T47D (cell line): Measurements from ENCODE around the gene DOCK2.
"Not testable (repeated sequence)": the region's sequence is repeated elsewhere in the genome, so short reads cannot be mapped to it uniquely, and the experiment has no call there.

Source experiments
- DNase-seq, 2 experiments: peaks; one replicate each; pipeline versions ENCODE4 v3.0.0 to v3.0.0-alpha.2; 2011 to 2012; ENCODE audit warnings: low read depth in 1 of 2, low spot score in 1 of 2
- JUND ChIP-seq: IDR thresholded peaks from 2 replicates; pipeline ENCODE4 v1.6.1; 2012; ENCODE audit warnings: low read depth
- in situ Hi-C: cut with HindIII; loops from 2 replicates; pipeline ENCODE4 v1.10.0; 2016; ENCODE audit warnings: low sequenced_read_pairs, low pct_unique_long_range_greater_than_20kb

Gene DOCK2

DNA sequence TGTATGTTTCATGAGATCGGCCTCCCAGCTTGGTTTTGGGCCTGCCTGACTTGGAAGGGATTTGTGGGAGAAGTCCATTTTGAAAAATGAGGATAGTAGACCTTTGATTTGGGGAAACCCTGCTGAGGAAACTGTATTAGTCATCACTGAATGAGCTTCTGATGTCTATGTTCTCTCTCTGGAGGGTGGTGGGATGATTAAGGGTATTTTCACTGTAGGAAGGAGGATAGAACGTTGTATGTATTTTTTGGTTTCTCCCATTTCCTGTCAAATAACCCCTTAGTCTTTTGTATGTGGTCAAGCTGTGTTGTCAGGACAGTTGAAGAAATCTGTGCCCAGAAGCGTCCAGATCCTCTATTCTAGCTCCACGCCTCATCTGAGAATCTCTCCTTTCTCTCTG lies 191.3 kb downstream of the DOCK2 start:
- TF ChIP-seq JUND, result no peak
- no peak for DNase-seq
- in situ Hi-C loops, result no loop called here

DNA sequence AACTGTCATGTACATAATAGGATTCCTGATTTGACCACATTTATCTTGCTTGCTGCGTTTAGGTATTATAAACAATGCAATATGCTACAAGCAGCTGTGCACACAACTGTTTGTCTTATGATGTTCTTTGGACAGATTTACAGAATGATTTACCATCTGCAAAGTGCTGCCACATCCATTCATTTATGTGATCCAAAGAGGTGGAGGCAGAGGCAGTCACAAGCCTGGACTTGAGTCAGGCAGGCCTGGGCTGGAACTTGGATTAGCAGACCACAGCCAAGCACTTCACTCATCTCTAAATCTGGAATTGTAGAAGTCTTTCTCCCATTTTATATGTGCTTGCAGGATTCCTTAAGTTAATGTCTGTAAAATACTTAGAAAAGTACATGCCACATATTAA lies 194.3 kb downstream of the DOCK2 start:
- DNase-seq, result no peak
- in situ Hi-C loops, result no loop called here
- TF ChIP-seq JUND, result no peak

DNA sequence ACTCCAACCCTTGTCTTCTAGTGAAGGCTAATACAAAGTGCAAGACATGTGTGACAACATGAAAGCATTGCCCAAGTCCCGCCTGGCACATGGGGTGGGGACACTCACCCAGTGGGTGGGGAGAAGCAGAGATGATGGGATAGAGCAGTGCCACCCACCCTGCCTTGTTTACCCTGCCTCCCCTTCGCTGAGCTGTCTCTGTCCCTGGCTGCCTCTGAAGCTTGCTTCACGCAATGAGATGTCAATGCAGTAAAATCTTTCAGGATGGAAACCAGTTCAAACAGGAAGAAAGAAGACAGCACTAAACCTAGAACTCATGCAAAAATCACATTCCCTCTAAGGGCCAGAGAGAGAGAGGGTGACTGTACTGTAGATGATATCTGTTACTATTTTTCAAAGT lies 195.2 kb downstream of the DOCK2 start:
- in situ Hi-C loops, result no loop called here
- DNase-seq, result no peak
- no peak for TF ChIP-seq JUND

DNA sequence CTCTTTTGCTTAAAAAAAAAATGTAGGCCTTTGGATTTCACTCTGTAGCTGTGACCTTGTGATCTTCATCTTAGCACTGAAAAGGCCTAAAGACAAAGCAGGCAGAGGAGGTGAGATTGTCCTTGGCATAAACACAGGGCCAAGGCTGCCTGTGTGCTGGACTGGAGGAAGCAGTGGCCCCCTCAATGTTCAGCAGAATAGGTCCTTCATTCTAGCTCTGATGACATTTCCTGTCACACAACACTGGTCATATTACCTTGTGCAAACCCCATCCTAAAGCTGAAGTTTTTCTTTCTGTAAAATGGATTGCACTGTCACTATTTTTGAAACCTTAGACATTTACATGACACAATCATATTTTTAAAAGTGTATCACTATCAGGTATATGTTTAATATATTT lies 195.8 kb downstream of the DOCK2 start:
- no peak for TF ChIP-seq JUND
- in situ Hi-C loops, result no loop called here
- DNase-seq, result no peak

DNA sequence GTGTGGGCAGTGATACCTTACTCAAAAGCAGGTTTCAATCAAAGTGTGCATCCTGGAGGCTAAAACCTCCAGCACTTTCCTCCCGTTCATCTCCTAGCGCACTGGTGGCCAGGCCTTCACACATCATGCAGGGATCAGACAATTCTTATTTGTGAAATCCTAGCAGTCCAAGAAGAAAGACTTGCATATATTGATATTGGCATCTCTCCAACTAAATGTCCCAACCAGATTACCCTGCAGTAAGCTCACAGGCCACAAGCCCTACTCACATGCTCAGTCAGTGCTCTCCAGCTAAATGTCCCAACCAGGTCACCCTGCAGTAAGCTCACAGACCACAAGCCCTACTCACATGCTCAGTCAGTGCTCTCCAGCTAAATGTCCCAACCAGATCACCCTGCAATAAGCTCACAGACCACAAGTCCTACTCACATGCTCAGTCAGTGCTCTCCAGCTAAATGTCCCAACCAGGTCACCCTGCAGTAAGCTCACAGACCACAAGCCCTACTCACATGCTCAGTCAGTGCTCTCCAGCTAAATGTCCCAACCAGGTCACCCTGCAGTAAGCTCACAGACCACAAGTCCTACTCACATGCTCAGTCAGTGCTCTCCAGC lies 196.7 kb downstream of the DOCK2 start:
- DNase-seq, in situ Hi-C loops: not testable (repeated sequence)

DNA sequence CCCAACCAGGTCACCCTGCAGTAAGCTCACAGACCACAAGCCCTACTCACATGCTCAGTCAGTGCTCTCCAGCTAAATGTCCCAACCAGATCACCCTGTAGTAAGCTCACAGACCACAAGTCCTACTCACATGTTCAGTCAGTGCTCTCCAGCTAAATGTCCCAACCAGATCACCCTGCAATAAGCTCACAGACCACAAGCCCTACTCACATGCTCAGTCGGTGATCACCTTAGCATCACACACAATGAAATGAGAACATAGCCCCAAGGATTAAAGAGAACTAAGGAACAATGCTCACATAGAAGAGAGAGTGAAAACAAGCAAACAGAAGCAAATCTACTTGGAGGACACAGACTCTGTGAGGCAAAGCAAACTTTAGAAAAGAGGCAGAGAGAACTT lies 197.5 kb downstream of the DOCK2 start:
- in situ Hi-C loops, DNase-seq: not testable (repeated sequence)

DNA sequence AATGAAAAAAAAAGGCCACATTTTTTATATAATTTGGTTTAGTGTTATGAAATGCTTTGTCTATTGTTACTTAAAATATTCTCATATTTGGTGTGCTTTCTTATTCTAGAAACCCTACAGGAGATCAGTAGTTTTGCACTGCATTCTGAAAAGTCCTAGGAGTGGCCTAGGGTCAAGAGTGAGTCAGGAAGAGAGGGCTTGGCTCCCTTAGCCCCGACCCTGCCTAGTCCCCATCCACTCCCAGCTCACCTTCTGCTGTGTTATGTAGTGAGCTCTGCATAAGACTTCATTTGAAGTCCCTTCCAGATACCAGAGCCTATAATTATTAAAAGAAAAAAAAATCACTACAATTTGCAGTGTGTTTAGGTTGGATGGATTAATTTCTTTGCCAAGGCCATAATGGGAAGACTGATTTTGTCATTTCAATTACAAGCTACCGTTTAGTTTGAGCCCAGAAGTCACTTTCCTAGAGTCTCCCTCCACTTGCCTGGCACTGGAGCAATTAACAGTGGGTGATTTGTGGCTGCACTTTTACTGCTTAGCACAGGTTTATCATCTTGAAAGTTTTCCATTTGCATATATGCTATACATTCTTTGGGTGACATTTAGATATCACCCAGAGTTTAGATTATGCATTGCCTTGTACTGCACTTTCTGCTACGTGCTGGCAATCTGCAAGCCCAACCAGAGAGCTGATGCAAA lies 199.9 kb downstream of the DOCK2 start:
- no peak for TF ChIP-seq JUND
- in situ Hi-C loops, result no loop called here
- DNase-seq, result no peak

DNA sequence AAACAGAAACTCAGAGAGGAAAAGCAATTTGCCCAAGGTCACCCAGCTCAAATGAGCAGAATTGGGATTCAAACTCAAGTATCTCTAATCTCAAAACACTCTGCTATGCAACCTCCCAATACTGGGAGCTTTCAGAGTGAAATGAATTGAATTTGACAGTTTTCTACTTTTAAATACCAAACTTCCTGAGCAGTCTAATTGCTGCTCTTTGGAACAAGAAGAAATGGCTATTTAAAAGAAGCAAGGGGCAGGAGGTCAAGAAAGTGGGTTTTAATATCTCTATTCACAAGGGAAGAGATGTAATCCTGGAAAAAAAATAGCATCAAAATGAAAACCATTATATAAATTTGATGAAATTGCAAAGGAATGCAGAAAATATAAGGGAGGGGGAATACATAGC lies 200.6 kb downstream of the DOCK2 start:
- no peak for TF ChIP-seq JUND
- no peak for DNase-seq
- in situ Hi-C loops, result no loop called here

DNA sequence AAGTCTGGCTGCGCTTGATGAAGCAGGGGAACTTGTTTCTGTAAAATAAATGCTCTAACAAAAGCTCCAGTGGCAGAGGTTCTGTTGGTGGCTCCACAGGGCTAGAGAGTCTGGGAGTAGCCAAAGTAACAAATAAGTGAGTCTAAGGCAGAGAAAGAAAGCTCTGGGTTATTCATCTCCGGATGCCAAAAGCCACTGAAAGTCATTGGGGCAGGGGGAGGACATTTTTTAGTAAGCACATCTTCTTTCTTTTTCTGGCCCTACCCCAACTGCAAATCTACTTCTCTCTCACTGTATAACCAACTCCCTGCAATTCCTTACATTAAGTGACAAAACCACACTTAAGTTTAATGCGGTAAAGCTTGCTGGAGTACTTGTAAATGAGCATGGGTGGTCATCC lies 201.6 kb downstream of the DOCK2 start:
- DNase-seq, result no peak
- TF ChIP-seq JUND, result no peak
- in situ Hi-C loops, result no loop called here

DNA sequence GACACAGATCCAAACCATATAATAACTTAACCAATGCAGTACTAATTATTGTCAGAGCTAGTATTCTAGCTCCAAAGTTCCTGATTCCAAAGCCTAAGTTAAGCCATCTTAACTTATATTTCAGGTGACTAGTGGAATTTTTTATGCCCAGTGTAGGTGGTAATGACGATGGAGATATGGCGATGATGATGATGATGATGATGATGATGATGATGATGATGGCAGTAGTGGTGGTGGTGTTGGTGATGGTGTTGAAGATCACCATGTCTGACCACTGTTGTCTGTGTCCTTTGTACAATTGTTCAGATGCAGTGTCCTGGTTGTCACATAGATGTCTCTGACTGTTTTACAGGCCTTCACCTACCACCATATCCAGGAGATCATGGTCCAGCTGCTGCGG lies 203.3 kb downstream of the DOCK2 start:
- no peak for DNase-seq
- no peak for TF ChIP-seq JUND
- in situ Hi-C loops, result no loop called here

DNA sequence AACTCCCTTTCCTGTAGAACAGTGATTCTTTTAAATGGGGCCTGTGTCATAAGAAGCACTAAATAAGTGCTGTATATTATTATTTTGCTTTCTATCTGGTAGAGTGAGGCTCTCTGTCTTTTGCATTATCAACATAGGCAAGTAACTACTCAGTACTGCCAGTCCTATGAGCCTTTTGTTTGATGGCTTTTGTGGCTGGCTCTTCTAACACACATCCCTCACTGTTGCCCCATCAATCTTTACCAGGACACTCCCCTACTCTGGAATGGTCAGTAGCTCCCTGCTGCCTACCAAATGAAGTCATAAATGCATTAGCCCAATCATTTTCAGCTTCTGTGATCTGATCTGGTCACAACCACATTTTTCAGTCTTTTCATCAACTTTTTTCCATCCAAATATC lies 205.6 kb downstream of the DOCK2 start:
- TF ChIP-seq JUND, result no peak
- in situ Hi-C loops, result no loop called here
- DNase-seq, result no peak

DNA sequence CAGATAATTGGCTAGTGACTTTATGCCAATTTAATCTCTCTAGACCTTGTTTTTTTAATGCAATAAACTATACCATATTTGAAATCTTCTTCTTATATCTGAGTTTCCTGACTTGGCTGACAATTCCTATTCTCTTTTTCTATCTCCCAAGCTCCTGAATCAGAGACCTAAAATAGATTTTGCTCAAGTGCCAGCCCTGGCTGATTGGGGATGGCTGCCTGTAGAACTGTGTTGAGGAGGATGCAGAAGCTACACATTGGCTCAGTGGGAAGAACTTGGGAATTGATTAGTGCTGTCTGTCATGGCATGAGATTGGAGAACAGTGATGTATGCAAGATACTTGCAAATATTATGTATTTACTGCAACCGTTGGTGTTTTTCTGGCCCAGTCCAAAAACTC lies 210.4 kb downstream of the DOCK2 start:
- no peak for DNase-seq
- TF ChIP-seq JUND, result no peak
- in situ Hi-C loops, result no loop called here

DNA sequence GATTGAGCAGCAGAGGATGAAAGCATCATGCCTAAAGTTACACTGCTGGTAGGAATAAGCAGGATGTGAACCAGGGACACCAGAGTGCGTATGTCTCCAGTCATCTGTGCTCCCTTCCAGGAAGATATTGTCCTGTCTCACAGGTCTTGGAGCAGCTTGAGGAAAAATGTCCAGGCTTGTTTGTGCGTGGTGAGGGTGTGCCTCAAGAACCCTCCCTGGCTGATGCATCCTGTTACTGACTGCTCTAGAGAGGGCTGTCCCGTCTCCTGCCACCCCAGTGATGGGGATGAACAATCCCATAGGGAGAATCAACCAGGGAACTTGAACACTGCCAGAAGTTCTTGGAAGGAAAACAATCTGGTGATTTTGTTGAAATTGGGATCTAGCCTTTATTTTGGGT lies 211.2 kb downstream of the DOCK2 start:
- in situ Hi-C loops, result no loop called here
- no peak for DNase-seq
- TF ChIP-seq JUND, result no peak

DNA sequence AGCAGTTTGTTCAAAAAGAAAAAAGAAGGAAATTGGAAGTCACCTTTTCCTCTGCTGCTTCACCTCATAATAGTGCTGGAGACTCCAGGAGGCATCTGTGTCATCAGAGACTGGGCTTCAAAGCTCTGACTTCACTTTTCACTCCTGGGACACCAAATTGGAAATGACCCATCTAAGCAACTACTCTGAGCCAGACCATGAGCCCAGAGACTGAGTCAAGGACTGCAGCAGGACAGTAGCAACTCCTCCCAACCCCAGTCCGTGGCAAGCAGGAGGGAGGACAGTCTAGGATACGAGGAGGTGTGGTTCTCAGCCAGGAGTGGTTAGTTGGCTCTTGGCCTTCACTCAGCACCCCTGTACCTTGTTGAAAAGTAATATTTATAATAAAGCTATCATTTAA lies 211.7 kb downstream of the DOCK2 start:
- in situ Hi-C loops, result no loop called here
- no peak for TF ChIP-seq JUND
- no peak for DNase-seq
